ENCODE data around the gene MXD3. TPM values are rescaled to one million over a fixed set of nuclear protein-coding genes. Genes with fewer than 3 reads are reported as not detected.
A peak's percentile ranks its signal among the peaks of the same experiment; 100 is the strongest.
"Not testable (repeated sequence)": the region's sequence is repeated elsewhere in the genome, so short reads cannot be mapped to it uniquely, and the experiment has no call there.

The MXD3 gene
- total RNA-seq, 1 donor from 2014 or later, result 29.5 TPM

- no peak for DNase-seq (ENCODE audit: extremely low spot score, unreplicated experiment)
- peak overlapping the region; percentile 90 for H3K4me3 Mint-ChIP-seq
- peaks cover 18% of the 10 kb centered on the region for H3K4me1 Mint-ChIP-seq (ENCODE audit: unreplicated experiment)
- no peaks in the 10 kb centered on the region for H3K9me3 Mint-ChIP-seq
- H3K27me3 Mint-ChIP-seq, result no peaks in the 10 kb centered on the region
- H3K27ac Mint-ChIP-seq, result no peak overlapping the region
- TF ChIP-seq, protein P1, sequence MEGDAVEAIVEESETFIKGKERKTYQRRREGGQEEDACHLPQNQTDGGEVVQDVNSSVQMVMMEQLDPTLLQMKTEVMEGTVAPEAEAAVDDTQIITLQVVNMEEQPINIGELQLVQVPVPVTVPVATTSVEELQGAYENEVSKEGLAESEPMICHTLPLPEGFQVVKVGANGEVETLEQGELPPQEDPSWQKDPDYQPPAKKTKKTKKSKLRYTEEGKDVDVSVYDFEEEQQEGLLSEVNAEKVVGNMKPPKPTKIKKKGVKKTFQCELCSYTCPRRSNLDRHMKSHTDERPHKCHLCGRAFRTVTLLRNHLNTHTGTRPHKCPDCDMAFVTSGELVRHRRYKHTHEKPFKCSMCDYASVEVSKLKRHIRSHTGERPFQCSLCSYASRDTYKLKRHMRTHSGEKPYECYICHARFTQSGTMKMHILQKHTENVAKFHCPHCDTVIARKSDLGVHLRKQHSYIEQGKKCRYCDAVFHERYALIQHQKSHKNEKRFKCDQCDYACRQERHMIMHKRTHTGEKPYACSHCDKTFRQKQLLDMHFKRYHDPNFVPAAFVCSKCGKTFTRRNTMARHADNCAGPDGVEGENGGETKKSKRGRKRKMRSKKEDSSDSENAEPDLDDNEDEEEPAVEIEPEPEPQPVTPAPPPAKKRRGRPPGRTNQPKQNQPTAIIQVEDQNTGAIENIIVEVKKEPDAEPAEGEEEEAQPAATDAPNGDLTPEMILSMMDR (conservative IDR thresholded peaks at IDR 0.05), result no peak
- H3K36me3 Mint-ChIP-seq, result peaks cover 12% of the 10 kb centered on the region
Observed at GRCh38 chr5:177310332-177310731, 1.4 kb downstream of the MXD3 start.

DNA sequence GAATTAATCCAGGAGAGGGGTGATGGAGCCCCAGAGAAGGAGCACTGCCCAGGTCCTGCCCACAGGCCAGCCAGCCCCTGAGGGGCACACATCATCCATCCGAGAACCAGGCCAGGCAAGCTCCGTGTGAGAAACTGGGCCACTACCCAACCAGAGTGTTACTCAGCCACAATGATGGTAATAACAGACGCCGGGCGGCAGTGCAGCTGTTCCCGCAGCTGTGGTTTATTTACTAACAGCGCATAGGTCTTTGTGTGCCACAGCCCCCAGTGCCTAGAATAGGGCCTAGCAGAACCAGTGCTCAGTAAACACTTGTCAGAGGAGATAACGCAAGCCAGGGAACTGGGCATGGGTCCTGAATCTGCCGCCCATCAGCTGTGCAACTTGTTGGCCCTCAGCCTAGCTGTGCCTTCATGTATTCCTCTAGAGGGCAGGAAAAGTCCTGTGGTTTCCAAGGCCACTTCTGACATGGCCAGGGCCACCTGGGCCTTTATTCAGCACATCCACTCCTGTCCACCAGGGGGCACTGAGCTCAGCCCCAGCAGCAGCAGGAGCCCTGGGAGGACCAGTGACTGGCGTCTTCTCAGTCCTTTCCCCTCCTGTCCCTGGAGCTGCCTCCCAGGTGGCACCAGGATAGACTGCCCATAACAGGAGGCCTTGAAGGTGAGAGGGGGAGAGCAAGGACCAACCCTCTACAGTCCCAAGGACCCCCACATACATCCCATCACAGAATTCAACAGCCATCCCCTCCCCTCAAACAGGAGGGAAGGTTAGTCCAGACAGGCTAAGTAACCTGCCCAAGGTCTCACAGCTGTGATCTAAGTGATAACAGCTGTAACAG, 2.1 kb downstream of the MXD3 start:
- Mint-ChIP-seq H3K4me3 (peak overlapping the region; percentile 82), H3K9me3 (no peaks in the 10 kb centered on the region), H3K27me3 (no peaks in the 10 kb centered on the region), H3K27ac (peak overlapping the region; percentile 82), H3K4me1 (ENCODE audit: unreplicated experiment) (peaks cover 23% of the 10 kb centered on the region), H3K36me3 (peaks cover 12% of the 10 kb centered on the region)
- DNase-seq (ENCODE audit: extremely low spot score, unreplicated experiment), result no peak
- TF ChIP-seq, protein P1 (conservative IDR thresholded peaks at IDR 0.05), result peak; percentile 89

- Mint-ChIP-seq H3K4me3 (peak overlapping the region; percentile 82), H3K9me3 (no peaks in the 10 kb centered on the region), H3K27ac (peak overlapping the region; percentile 66), H3K27me3 (no peaks in the 10 kb centered on the region), H3K4me1 (ENCODE audit: unreplicated experiment) (peaks cover 30% of the 10 kb centered on the region), H3K36me3 (peaks cover 16% of the 10 kb centered on the region)
- TF ChIP-seq, protein P1 (conservative IDR thresholded peaks at IDR 0.05), result no peak
- no peak for DNase-seq (ENCODE audit: extremely low spot score, unreplicated experiment)
Observed at GRCh38 chr5:177308740-177309139, 3.0 kb downstream of the MXD3 start.

- no peak for DNase-seq (ENCODE audit: extremely low spot score, unreplicated experiment)
- Mint-ChIP-seq H3K9me3 (no peaks in the 10 kb centered on the region), H3K27me3 (no peaks in the 10 kb centered on the region), H3K4me3 (no peak overlapping the region), H3K36me3 (peaks cover 16% of the 10 kb centered on the region), H3K27ac (no peak overlapping the region), H3K4me1 (ENCODE audit: unreplicated experiment) (peaks cover 30% of the 10 kb centered on the region)
- TF ChIP-seq, protein P1 (conservative IDR thresholded peaks at IDR 0.05), result no peak
Observed at GRCh38 chr5:177307544-177308363, 3.9 kb downstream of the MXD3 start.

DNA sequence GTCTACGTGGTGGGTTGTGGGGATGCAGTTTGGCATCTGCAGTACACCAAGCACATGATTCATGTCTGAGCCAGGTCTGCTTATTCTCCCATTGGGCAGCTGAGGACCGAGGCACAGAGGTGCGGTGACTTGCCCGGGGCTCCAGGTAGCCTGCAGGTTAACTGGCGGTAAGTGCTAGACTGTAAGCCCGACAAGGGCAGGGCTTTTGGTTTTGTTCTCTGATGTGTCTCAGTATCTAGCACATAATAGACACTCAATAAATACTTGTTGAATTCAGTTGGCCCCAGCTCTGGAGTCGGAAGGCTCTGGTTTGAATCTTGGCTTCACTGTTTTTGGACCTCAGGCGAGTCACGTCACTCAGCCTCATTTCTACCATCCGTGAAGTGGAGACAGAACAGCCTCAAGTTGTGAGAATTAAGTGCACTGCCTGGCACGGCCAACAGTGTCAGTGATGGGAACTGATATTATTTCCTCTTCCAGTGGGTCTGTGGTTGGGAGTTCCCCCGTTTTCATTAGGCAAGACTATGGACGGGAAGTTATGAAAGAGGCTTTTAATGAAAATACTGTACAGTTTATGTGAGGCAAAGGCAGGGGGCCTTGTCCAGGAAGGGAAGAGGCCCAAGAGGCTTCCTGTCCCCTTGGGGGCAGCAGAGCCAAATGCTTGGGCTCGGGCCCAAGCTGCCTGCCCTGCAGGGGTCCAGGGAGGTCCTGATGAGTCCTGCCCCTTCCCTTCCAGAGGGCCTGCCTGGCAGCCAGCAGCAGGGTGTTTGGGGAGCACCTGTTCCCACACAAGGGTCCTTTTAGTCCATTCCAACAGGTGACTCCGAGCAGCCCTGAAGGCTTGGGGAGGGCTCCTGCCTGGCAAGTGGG, 4.8 kb downstream of the MXD3 start:
- Mint-ChIP-seq H3K4me1 (ENCODE audit: unreplicated experiment) (peaks cover 37% of the 10 kb centered on the region), H3K4me3 (peak overlapping the region; percentile 57), H3K9me3 (no peaks in the 10 kb centered on the region), H3K36me3 (peaks cover 16% of the 10 kb centered on the region), H3K27me3 (no peaks in the 10 kb centered on the region), H3K27ac (peak overlapping the region; percentile 78)
- DNase-seq (ENCODE audit: extremely low spot score, unreplicated experiment), result no peak
- TF ChIP-seq, protein P1 (conservative IDR thresholded peaks at IDR 0.05), result no peak

DNA sequence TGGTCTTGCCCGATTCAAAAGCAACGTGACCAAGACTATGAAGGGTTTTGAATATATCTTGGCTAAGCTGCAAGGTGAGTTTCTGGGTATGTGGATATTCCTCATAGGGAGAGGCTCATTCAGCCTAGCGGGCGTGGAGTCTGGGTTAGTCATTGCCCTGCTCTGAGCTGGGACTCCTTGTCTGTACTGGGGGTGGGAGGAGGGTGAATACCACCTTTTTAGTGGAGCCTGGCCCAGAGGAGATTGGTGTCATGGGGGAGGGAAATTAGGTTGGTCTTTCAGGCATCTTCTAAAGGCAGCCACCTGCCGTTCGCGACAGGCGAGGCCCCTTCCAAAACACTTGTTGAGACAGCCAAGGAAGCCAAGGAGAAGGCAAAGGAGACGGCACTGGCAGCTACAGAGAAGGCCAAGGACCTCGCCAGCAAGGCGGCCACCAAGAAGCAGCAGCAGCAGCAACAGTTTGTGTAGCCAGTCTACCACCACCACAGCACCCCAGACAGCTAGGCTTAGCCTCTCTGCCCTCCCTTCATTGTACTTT, 5.5 kb downstream of the MXD3 start:
- not testable (repeated sequence) for H3K9me3 Mint-ChIP-seq; DNase-seq (ENCODE audit: extremely low spot score, unreplicated experiment); H3K27me3 Mint-ChIP-seq
- Mint-ChIP-seq H3K36me3 (peaks cover 16% of the 10 kb centered on the region), H3K4me3 (peak overlapping the region; percentile 77), H3K4me1 (ENCODE audit: unreplicated experiment) (peaks cover 42% of the 10 kb centered on the region), H3K27ac (peak overlapping the region; percentile 100)
